Activated CD8-positive, alpha-beta memory T cell treated with anti-CD3 and anti-CD28 coated beads for 36 hours (primary cell): ENCODE measurements around the gene CRB2. TPM values are rescaled to one million over a fixed set of nuclear protein-coding genes. Genes with fewer than 3 reads are reported as not detected.
"Not testable (repeated sequence)": the region's sequence is repeated elsewhere in the genome, so short reads cannot be mapped to it uniquely, and the experiment has no call there.

Source experiments
- CTCF ChIA-PET: fragments of 350-600 bp; sonication (Branson Sonifier 250); formaldehyde crosslinking; loops from one replicate; lab custom pipeline; 2021; ENCODE audit warnings: antibody characterized with exemption; lab: Charles Lee
- POLR2A ChIA-PET: fragments of 350-600 bp; sonication (Branson Sonifier 250); formaldehyde crosslinking; loops from one replicate; lab custom pipeline; 2021; ENCODE audit warnings: antibody characterized with exemption; lab: Charles Lee
- total RNA-seq, 2 experiments: library from RNA; stranded (reverse); gene quantifications; one replicate each; pipeline ENCODE4 v1.2.3, GENCODE V29; 2021

Gene CRB2
- total RNA-seq, 2 experiments from 2014 or later = not detected

DNA sequence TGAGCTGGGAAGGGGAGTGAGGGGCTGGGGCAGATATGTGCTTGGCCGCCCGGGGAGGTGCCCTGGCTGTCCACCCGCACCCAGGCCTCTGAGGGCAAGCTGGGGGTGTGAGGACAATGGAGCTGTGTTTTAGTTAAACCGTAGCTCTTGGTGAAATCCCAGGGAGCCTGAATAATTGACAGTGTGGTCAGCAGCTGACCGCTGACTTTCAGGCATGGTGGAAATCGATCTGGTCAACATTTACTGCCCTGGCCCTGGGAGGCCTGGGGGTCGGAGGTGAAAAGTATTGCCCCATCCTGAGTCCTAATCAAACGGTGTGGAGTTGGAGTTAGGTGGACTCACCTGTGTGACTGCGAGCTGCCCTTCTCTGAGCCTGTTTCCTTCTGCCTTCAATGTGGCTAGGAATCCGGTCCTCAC, 31.2 kb upstream of the CRB2 start:
- ChIA-PET POLR2A (interaction anchor here (1.2 kb wide), 1 partner anchor 14 kb away, joined by 3 read pairs; no protein-coding TSS in a partner anchor), CTCF (interaction anchor here (0.6 to 1.2 kb wide), 3 partner anchors 9 to 1640 kb away, joined by 3 read pairs; no protein-coding TSS in a partner anchor)

GRCh38 chr9:123326187-123326586, 29.8 kb upstream of the CRB2 start:
- POLR2A ChIA-PET = interaction anchor here (0.6 kb wide), 1 partner anchor 50 kb away, joined by 3 read pairs; no protein-coding TSS in a partner anchor
- CTCF ChIA-PET = interaction anchor here (0.6 to 1.2 kb wide), 4 partner anchors 13 to 85 kb away, joined by 3 to 4 read pairs (median 3); no protein-coding TSS in a partner anchor

GRCh38 chr9:123326662-123327093, 29.3 kb upstream of the CRB2 start:
- CTCF ChIA-PET = interaction anchor here (0.6 kb wide), 1 partner anchor 13 kb away, joined by 3 read pairs; no protein-coding TSS in a partner anchor
- POLR2A ChIA-PET = interaction anchor here (0.6 kb wide), 1 partner anchor 50 kb away, joined by 3 read pairs; no protein-coding TSS in a partner anchor

GRCh38 chr9:123327697-123328100, 28.3 kb upstream of the CRB2 start:
- CTCF ChIA-PET = no interaction called here
- POLR2A ChIA-PET = no interaction called here

GRCh38 chr9:123329329-123329955, 26.6 kb upstream of the CRB2 start:
- ChIA-PET CTCF (no interaction called here), POLR2A (no interaction called here)

DNA sequence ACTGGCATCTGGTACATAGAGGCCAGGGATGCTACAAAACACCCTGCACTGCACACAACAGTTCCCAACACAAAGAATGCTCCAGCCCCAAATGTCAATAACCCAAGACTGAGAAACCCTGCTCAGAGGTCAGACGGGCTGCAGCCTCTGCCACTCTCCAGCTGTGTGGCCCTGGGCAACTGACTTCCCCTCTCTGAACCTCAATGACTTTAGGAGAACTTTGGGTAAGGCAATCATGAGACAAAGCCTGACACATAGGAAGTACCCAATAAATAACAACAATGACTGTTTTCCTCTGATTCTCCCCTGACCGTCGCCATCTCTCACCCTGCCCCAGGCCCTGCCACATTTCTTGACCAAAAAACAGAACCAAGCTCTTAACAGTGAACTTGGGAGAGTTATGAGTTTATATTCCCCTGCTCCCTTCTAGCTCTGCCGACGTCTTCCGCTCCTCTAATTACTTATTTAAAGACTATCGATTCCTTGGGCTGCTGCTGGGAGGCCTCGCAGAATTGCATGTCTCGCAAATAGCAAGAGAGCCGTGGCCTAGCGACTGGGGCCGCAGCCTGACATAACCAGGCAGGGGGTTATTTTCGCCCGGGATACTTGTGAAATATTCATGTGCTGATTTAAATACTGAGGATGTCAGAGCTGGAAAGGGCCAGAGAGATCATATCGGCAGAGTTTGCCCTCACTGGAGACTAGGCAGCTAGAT, 24.5 kb upstream of the CRB2 start:
- ChIA-PET POLR2A (no interaction called here), CTCF (no interaction called here)

GRCh38 chr9:123333058-123333669, 22.8 kb upstream of the CRB2 start:
- CTCF ChIA-PET = interaction anchor here (1.3 kb wide), 1 partner anchor 28 kb away, joined by 3 read pairs; no protein-coding TSS in a partner anchor
- POLR2A ChIA-PET = not testable (repeated sequence)

DNA sequence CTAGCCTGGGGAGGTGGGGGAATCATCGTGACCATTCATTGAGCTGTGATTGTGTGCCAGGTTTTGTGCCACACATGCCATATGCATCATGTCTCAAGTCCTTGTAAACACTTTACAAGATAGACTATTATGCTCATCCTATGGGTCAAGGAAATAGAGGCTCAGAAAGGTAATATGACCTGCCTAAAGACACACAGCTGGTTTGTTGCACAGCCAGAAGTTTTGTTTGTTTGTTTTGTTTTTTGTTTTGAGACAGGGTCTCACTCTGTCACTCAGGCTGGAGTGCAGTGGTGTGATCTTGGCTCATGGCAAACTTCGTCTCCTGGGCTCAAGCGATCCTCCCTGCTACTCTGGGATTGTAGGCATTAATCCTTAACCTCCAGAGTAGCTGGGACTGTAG, 21.4 kb upstream of the CRB2 start:
- CTCF ChIA-PET = interaction anchor here (1.3 to 1.4 kb wide), 2 partner anchors 10 to 29 kb away, joined by 3 read pairs; no protein-coding TSS in a partner anchor
- POLR2A ChIA-PET = no interaction called here

DNA sequence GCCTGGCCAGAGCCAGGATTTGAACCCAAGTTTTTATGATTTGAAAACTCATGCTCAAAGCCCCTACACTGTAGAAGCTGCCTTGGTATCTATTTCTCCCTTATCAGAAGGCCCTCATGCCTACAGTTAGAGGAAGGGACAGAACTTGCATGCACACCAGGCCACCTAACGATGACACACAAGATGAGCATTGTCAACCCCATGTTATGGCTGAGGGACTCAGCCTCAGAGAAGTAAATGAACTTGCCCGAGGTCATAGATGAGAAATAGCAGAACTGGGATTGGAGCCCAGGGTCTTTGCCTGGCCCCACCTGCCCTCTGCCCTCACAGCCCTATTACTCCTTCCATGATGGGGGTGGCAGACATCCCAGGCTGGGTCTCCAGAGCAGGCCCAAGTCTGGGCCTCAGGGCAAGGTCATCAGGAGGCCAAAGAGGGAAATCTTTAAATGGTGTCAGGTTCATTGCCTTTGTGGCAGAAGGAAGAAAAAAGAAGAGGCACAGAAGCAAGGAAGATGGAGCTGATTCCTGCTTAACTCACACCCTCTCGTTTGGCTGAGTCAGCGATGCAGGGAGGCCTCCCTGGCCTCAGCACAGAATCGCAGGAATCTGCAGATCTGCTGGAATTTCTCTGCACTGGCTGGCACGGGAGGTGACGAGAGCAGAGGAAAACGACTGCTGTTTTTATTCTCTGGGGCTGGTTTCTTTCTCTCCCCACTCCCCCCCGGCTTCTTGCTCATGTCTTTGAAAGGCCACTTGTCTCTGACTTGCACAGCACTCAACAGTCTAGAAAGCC, 20.6 kb upstream of the CRB2 start:
- CTCF ChIA-PET = interaction anchor here (0.8 to 1.3 kb wide), 2 partner anchors 11 to 19 kb away, joined by 3 read pairs; no protein-coding TSS in a partner anchor
- POLR2A ChIA-PET = no interaction called here

- ChIA-PET CTCF (interaction anchor here (0.7 to 1.3 kb wide), 3 partner anchors 11 to 18 kb away, joined by 3 read pairs; no protein-coding TSS in a partner anchor), POLR2A (no interaction called here)
Observed at GRCh38 chr9:123335986-123336329, 20.0 kb upstream of the CRB2 start.

DNA sequence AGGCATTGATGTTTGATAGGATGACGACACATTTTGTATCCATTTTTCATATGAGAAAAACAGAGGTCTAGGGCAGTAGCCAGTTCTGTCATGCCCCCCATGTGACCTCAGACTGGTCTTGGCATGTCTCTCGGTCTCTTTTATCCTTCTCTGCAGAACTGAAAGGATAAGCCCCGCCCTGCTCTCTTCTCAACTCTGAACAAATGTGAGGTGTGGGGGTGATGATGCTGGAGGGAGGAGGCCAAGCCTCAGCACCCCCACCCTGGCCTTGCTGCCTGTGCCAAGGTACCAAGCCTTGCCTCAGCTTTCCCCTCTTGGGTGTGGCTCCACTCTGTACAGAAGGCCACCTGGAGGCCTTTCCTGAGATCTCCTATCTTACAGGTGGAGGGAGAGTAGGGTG, 19.5 kb upstream of the CRB2 start:
- CTCF ChIA-PET = interaction anchor here (0.7 to 1.3 kb wide), 3 partner anchors 12 to 18 kb away, joined by 3 read pairs; no protein-coding TSS in a partner anchor
- POLR2A ChIA-PET = no interaction called here

DNA sequence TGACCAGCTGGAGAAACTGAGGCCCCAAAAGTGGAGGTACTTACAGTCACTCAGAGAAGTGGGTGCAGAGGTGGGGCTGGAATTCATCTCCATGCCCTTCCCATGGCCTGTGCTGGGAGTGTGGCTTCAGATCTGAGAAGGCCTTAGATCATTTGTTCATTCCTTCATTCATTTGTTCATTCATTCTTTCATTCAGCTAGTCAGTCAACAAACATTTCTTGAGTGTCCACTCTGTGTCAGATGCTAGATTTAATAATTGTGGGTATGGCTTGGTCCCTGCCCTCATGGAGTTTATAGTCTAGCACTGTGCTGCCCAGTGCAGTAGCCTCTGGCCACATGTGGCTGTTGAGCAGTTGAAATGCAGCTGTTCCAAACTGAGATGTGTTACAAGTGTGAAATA, 19.0 kb upstream of the CRB2 start:
- CTCF ChIA-PET = interaction anchor here (0.7 kb wide), 1 partner anchor 13 kb away, joined by 3 read pairs; no protein-coding TSS in a partner anchor
- POLR2A ChIA-PET = no interaction called here

DNA sequence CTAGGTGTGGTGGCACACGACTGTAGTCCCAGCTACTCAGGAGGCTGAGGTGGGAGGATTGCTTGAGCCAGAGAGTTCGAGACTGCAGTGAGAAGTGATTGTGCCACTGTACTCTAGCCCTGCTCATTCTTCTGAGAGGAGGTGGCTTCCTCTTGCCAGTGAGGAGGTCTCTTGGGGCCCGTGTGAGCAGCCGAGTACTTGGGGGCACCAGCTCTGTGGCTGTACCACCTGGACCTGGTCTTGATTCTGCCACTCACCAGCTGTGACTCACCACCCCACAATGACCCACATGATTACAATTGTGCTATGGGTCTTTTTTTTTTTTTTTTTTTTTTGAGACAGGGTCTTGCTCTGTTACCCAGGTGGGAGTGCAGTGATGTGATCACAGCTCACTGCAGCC, 18.0 kb upstream of the CRB2 start:
- POLR2A ChIA-PET = interaction anchor here (0.6 to 0.7 kb wide), 2 partner anchors 16 to 91 kb away, joined by 7 to 9 read pairs; no protein-coding TSS in a partner anchor
- CTCF ChIA-PET = interaction anchor here (4.5 kb wide), 1 partner anchor 12 kb away, joined by 25 read pairs; no protein-coding TSS in a partner anchor

- ChIA-PET POLR2A (interaction anchor here (0.6 to 1.6 kb wide), 9 partner anchors 9 to 258 kb away, joined by 3 to 12 read pairs (median 5); no protein-coding TSS in a partner anchor), CTCF (interaction anchor here (0.9 to 4.5 kb wide), 5 partner anchors 11 to 113 kb away, joined by 3 to 25 read pairs (median 4); no protein-coding TSS in a partner anchor)
Observed at GRCh38 chr9:123338710-123339665, 17.0 kb upstream of the CRB2 start.

DNA sequence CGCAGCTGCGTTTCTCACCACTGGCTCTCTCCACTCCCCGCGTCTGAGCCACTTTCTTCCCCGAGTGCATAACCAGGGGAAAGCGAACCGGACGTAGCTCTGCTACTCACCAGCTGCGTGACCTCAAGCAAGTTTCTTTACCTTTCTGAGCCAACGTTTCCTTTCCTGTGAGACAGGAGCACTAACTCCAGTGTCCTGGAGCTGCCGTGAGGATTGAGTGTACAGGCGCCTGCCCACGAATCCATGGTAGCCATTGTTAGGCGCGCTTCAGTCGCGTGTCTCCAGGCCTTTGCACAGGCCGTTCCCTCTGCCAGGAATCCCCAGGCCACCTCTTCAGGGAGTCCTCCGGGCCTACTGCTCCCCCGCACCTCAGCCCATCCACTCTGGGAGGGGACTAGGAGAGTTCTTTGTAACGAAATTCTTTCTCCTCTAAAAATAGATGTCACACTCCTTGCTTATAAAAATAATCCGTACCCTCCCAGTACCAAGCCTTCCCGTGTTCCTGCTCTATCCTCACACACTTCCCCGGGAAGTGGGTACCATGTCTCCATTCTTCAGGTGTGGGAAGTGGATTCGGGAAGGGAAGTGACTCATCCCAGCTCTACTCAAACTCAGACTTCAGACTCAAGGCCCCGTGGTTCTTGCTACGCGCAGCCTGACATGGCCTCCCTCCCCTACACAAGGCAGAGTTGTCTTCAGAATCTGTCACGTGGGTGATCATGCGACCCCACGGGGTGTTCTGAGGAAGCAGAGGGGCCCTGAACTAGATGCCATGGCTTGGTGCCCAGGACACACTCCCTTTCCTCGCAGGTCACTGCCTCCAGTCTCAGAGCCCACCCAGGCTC, 16.1 kb upstream of the CRB2 start:
- CTCF ChIA-PET = interaction anchor here (0.9 to 4.5 kb wide), 5 partner anchors 10 to 114 kb away, joined by 3 to 25 read pairs (median 4); no protein-coding TSS in a partner anchor

GRCh38 chr9:123341816-123342215, 14.2 kb upstream of the CRB2 start:
- ChIA-PET POLR2A (no interaction called here), CTCF (interaction anchor here (4.5 kb wide), 1 partner anchor 8 kb away, joined by 25 read pairs; no protein-coding TSS in a partner anchor)

More for the DNA sequence above, 16.1 kb upstream of the CRB2 start:
- POLR2A ChIA-PET = interaction anchor here (0.6 to 1.6 kb wide), 6 partner anchors 9 to 259 kb away, joined by 3 to 12 read pairs (median 6); no protein-coding TSS in a partner anchor
